B cell (primary cell): Measurements from ENCODE around the gene ACO1. TPM values are rescaled to one million over a fixed set of nuclear protein-coding genes. Genes with fewer than 3 reads are reported as not detected.
A peak's percentile ranks its signal among the peaks of the same experiment; 100 is the strongest.

ENCODE experiments used
- ATAC-seq: fragments of 200-7000 bp; cut with Tn5 transposase; one replicate; pipeline ENCODE4 v1.10.0; 2021; ENCODE audit warnings: low read depth, mild to moderate bottlenecking, moderate number of reproducible peaks, moderate library complexity
- CTCF ChIA-PET: fragments of 350-600 bp; sonication (Branson Sonifier 250); formaldehyde crosslinking; loops from one replicate; lab custom pipeline; 2021; ENCODE audit warnings: antibody characterized with exemption, inconsistent platforms; lab: Charles Lee
- POLR2A ChIA-PET: fragments of 350-600 bp; sonication (Branson Sonifier 250); formaldehyde crosslinking; loops from one replicate; lab custom pipeline; 2021; ENCODE audit warnings: antibody characterized with exemption; lab: Charles Lee
- DNase-seq: peaks from one replicate; pipeline ENCODE4 v3.0.0; 2013
- H2AFZ ChIP-seq: 2 replicates; pipeline ENCODE4 v1.6.1; 2012; ENCODE audit warnings: mild to moderate bottlenecking, low read depth, low read length; ENCODE audit not compliant: insufficient read depth, poor library complexity, severe bottlenecking
- H3K27ac ChIP-seq, 2 donors: 1 replicate in 1 of 2; 2 replicates in 1 of 2; pipeline ENCODE4 v1.5.1; 2012 to 2013; ENCODE audit warnings: low read length in 2 of 2, mild to moderate bottlenecking in 2 of 2, moderate library complexity in 1 of 2
- H3K27me3 ChIP-seq, 4 experiments: fragments of 200-600 bp in 1 of 4; sonication (generic) in 1 of 4; replicated peaks in 1 of 4; 1 replicate in 2 of 4; 2 replicates in 2 of 4; pipeline versions ENCODE4 v1.6.1 to v1.7.0; 2013 to 2016; ENCODE audit warnings: low read length in 3 of 4, mild to moderate bottlenecking in 2 of 4, mixed read lengths in 1 of 4, moderate library complexity in 1 of 4; ENCODE audit not compliant: insufficient read depth in 4 of 4, control insufficient read depth in 3 of 4; ENCODE audit errors: control extremely low read depth in 1 of 4
- H3K36me3 ChIP-seq, 2 experiments: replicated peaks in 1 of 2; 1 replicate in 1 of 2; 2 replicates in 1 of 2; pipeline versions ENCODE4 v1.6.1 to v1.7.1; 2013; ENCODE audit warnings: low read length in 1 of 2; ENCODE audit not compliant: insufficient read depth in 2 of 2, control insufficient read depth in 1 of 2; ENCODE audit errors: control extremely low read depth in 1 of 2, extremely low read depth in 1 of 2
- H3K4me1 ChIP-seq, 2 donors: fragments of 200-600 bp in 1 of 2; sonication (generic) in 1 of 2; 1 replicate in 1 of 2; 2 replicates in 1 of 2; pipeline versions ENCODE4 v1.5.1 to v1.6.1; 2013 to 2017; ENCODE audit warnings: low read length in 2 of 2; ENCODE audit not compliant: control insufficient read depth in 2 of 2, insufficient read depth in 2 of 2
- H3K4me2 ChIP-seq: replicated peaks from 2 replicates; pipeline ENCODE3; 2012; ENCODE audit warnings: mild to moderate bottlenecking, low read depth, low read length; ENCODE audit not compliant: poor library complexity, severe bottlenecking
- H3K4me3 ChIP-seq, 5 experiments: fragments of 200-600 bp in 1 of 5; sonication (generic) in 1 of 5; 1 replicate in 3 of 5; 2 replicates in 2 of 5; pipeline versions ENCODE4 v1.5.1 to v1.7.0; 2011 to 2016; ENCODE audit warnings: low read length in 4 of 5, mild to moderate bottlenecking in 4 of 5, low read depth in 2 of 5, control low read depth in 1 of 5, moderate library complexity in 1 of 5; ENCODE audit not compliant: insufficient read depth in 1 of 5; ENCODE audit errors: control extremely low read depth in 1 of 5, extremely low read depth in 1 of 5
- H3K79me2 ChIP-seq: fragments of 200-600 bp; sonication (generic); one replicate; pipeline ENCODE4 v1.6.0; 2016; ENCODE audit warnings: low read length; ENCODE audit not compliant: control insufficient read depth, insufficient read depth
- H3K9ac ChIP-seq: fragments of 200-600 bp; sonication (generic); 2 replicates; pipeline ENCODE4 v1.6.1; 2017; ENCODE audit warnings: mild to moderate bottlenecking, low read length, moderate library complexity
- H3K9me3 ChIP-seq, 3 donors: one replicate each; pipeline versions ENCODE4 v1.6.1 to v1.7.1; 2013; ENCODE audit warnings: low read length in 2 of 3; ENCODE audit not compliant: control insufficient read depth in 2 of 3, insufficient read depth in 1 of 3; ENCODE audit errors: control extremely low read depth in 1 of 3
- H4K20me1 ChIP-seq: 2 replicates; pipeline ENCODE4 v1.6.0; 2012; ENCODE audit warnings: mild to moderate bottlenecking, low read length; ENCODE audit not compliant: insufficient read depth, control insufficient read depth, poor library complexity, severe bottlenecking
- H3K27ac Mint-ChIP-seq: one replicate; pipeline ENCODE4 v1.8.0; 2021; ENCODE audit warnings: mixed read lengths
- H3K27me3 Mint-ChIP-seq: one replicate; pipeline ENCODE4 v1.8.0; 2021; ENCODE audit warnings: mixed read lengths
- H3K4me1 Mint-ChIP-seq: one replicate; pipeline ENCODE4 v1.8.0; 2021; ENCODE audit warnings: mixed read lengths
- H3K4me3 Mint-ChIP-seq: one replicate; pipeline ENCODE4 v1.8.0; 2021; ENCODE audit warnings: mixed read lengths
- H3K9me3 Mint-ChIP-seq: one replicate; pipeline ENCODE4 v1.8.0; 2022; ENCODE audit warnings: mixed read lengths; ENCODE audit not compliant: insufficient read depth
- CTCF ChIP-seq: fragments of 200-600 bp; IDR thresholded peaks from one replicate; pipeline ENCODE4 v1.8.0; 2022; ENCODE audit warnings: antibody characterized with exemption, mild to moderate bottlenecking
- EZH2 ChIP-seq: IDR thresholded peaks from 2 replicates; pipeline ENCODE4 v1.6.1; 2012; ENCODE audit warnings: borderline replicate concordance, low read depth, mild to moderate bottlenecking, moderate library complexity, low read length; ENCODE audit not compliant: insufficient read depth, poor library complexity, severe bottlenecking
- WGBS: methylation state at CpG from one replicate; pipeline ENCODE4 v1.1.5; 2013; ENCODE audit warnings: missing lambda C conversion rate; ENCODE audit not compliant: insufficient coverage; 5-methylcytosine and 5-hydroxymethylcytosine counted together
- intact Hi-C: fragments of 100-400 bp; cut with micrococcal nuclease; formaldehyde crosslinking; loops from one replicate; pipeline ENCODE4 v1.10.0; 2022
- polyA plus RNA-seq: library from polyadenylated mRNA; depleted of rRNA; stranded (reverse); fragments of >200 nt; gene quantifications from 2 replicates; pipeline ENCODE4 v1.2.3, GENCODE V29; 2012
- total RNA-seq, 2 donors: library from RNA; stranded (reverse); fragments of 120-200 nt in 1 of 2; gene quantifications; 1 replicate in 1 of 2; 2 replicates in 1 of 2; pipeline versions ENCODE4 v1.2.3 to v1.2.4, GENCODE V29; 2013 to 2022

ACO1 gene
- total and polyA plus RNA-seq, 2 donors (not counting 1 experiment from before 2014, with no cell fraction given), result 1.6 to 9.1 TPM

GRCh38 chr9:32378993-32379729 is 5.3 kb upstream of the ACO1 start:
- peaks cover 35% of the 10 kb centered on the region for H3K27me3 Mint-ChIP-seq
- CTCF ChIA-PET, result interaction anchor here (0.5 to 6.9 kb wide), 48 partner anchors 10 to 847 kb away, joined by 3 to 522 read pairs (median 4); partner anchors contain the start of genes NDUFB6, RIGI, SMIM27 and TOPORS
- H3K4me3 Mint-ChIP-seq, result no peak overlapping the region
- no peaks in the 10 kb centered on the region for H3K9me3 Mint-ChIP-seq
- Histone ChIP-seq H3K36me3 (no peaks in the 10 kb centered on the region), H2AFZ (peak overlapping the region; percentile 62), H4K20me1 (no peaks in the 10 kb centered on the region), H3K79me2 (no peaks in the 10 kb centered on the region), H3K4me3 (no peak overlapping the region), H3K4me1 (peaks cover 6 to 17% of the 10 kb centered on the region in 2 donors), H3K9me3 (no peaks in the 10 kb centered on the region), H3K4me2 (no peak overlapping the region), H3K27me3 (peaks cover 0 to 29% (median 20%) of the 10 kb centered on the region in 4 experiments), H3K9ac (no peak overlapping the region), H3K27ac (no peak overlapping the region)
- intact Hi-C loops, result loop anchor here (1.0 kb wide), 3 partner anchors 53 to 200 kb away; partner anchors contain the start of gene RIGI
- peak; percentile 83 for TF ChIP-seq CTCF
- TF ChIP-seq EZH2, result no peak
- H3K27ac Mint-ChIP-seq, result no peak overlapping the region
- POLR2A ChIA-PET, result interaction anchor here (0.7 kb wide), 1 partner anchor 203 kb away, joined by 4 read pairs; no protein-coding TSS in a partner anchor
- WGBS, result 0% methylated on average over 2 of the region's 5 CpGs
- ATAC-seq (peak; percentile 81), DNase-seq (peak; percentile 80)
- peaks cover 13% of the 10 kb centered on the region for H3K4me1 Mint-ChIP-seq

GRCh38 chr9:32380944-32381343 is 3.5 kb upstream of the ACO1 start:
- Histone ChIP-seq H3K4me1 (peaks cover 10 to 23% of the 10 kb centered on the region in 2 donors), H3K4me3 (no peak overlapping the region), H3K79me2 (no peaks in the 10 kb centered on the region), H3K27me3 (peaks cover 0 to 29% (median 20%) of the 10 kb centered on the region in 4 experiments), H4K20me1 (no peaks in the 10 kb centered on the region), H3K27ac (no peak overlapping the region), H2AFZ (no peak overlapping the region), H3K9me3 (no peaks in the 10 kb centered on the region), H3K9ac (no peak overlapping the region), H3K36me3 (no peaks in the 10 kb centered on the region), H3K4me2 (no peak overlapping the region)
- Mint-ChIP-seq H3K4me1 (peaks cover 16% of the 10 kb centered on the region), H3K27me3 (peaks cover 24% of the 10 kb centered on the region), H3K9me3 (no peaks in the 10 kb centered on the region), H3K27ac (no peak overlapping the region), H3K4me3 (no peak overlapping the region)
- POLR2A ChIA-PET, result no interaction called here
- DNase-seq (no peak), ATAC-seq (no peak)
- TF ChIP-seq EZH2 (no peak), CTCF (no peak)
- CTCF ChIA-PET, result interaction anchor here (2.8 to 6.9 kb wide), 6 partner anchors 47 to 587 kb away, joined by 20 to 522 read pairs (median 112); partner anchors contain the start of gene NDUFB6
- intact Hi-C loops, result no loop called here
- 100% methylated on average over 2 of the region's 3 CpGs for WGBS
